GM12875 (cell line): ENCODE measurements around the gene TBL1Y.

Experiments used
- H3K4me3 ChIP-seq: one replicate; pipeline ENCODE4 v1.5.1; 2011; ENCODE audit warnings: low read depth, low read length, control low read depth
- TF ChIP-seq, protein P1 (sequence below): IDR thresholded peaks from 2 replicates; pipeline ENCODE4 v1.5.1; 2011; ENCODE audit warnings: low read depth, mild to moderate bottlenecking, control low read depth, inconsistent platforms, low read length, moderate library complexity, borderline replicate concordance; ENCODE audit not compliant: insufficient read depth

Gene TBL1Y

DNA sequence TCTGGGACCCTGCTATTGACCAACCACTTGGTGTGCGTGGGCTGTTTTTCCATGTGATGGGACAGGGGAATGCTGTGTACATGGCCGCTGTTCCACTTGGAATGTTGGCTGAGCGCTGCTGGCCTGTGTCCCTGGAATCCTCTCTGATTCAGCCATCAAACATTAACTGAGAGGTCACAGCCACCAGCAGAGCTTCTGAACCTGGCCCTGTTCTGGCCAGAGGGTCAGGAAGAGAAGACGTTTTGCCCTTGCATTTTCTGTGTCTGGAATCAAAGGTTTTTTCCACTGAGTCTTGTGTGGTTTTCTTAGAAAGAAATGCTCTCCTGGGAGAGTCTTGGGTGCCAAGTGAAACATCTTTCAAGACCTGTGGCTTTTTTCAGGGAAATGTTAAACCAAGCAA is 85.5 kb downstream of the TBL1Y start:
- H3K4me3 ChIP-seq: no peak overlapping the region

DNA sequence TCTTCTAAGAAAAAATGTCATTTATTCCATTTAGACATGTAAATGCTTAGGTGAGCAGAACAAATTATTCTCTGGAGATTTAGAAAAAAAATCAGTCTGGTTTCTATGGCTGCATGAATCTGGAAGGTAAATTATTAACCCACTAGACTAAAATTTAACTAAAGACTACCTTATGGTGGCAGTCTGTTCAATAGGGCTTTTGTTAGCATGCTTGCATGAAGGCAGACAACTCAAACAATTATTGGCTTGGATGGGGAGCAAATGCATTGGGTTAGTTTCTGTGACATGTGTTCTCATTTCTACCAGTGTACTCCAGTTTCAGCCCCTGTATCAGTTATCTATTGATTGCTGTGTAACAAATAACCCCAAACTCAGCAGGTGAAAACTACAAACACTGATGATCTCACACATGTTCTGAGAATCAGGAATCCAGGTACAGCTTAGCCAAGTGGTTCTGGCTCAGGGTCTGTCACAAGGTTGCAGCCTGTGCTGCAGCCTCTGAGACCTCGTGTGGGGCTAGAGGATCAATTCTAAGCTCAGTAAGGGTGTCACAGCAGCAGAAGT is 87.1 kb downstream of the TBL1Y start:
- no peak overlapping the region for H3K4me3 ChIP-seq
- TF ChIP-seq, protein P1, sequence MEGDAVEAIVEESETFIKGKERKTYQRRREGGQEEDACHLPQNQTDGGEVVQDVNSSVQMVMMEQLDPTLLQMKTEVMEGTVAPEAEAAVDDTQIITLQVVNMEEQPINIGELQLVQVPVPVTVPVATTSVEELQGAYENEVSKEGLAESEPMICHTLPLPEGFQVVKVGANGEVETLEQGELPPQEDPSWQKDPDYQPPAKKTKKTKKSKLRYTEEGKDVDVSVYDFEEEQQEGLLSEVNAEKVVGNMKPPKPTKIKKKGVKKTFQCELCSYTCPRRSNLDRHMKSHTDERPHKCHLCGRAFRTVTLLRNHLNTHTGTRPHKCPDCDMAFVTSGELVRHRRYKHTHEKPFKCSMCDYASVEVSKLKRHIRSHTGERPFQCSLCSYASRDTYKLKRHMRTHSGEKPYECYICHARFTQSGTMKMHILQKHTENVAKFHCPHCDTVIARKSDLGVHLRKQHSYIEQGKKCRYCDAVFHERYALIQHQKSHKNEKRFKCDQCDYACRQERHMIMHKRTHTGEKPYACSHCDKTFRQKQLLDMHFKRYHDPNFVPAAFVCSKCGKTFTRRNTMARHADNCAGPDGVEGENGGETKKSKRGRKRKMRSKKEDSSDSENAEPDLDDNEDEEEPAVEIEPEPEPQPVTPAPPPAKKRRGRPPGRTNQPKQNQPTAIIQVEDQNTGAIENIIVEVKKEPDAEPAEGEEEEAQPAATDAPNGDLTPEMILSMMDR: no peak

More for the DNA sequence above, 85.5 kb downstream of the TBL1Y start:
- TF ChIP-seq, protein P1: no peak

DNA sequence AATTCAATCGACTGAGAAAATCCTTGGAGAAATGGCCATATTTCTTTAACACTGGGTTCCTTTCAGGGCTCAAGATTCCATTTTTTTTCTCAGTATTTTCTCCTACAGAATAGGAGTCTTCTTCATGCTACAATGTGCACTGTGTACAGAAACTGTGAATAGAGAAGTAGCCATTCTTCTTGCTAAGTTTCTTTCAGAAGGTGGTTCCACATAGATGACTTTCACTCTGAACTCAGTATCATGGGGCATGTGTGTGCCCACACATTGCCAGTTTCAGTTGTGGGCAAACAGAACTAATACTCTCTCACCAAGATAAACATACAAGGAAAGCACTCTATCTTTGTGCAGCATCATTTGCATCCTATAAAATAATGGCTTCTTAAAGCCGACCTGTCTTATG is 89.4 kb downstream of the TBL1Y start:
- H3K4me3 ChIP-seq: no peak overlapping the region
- TF ChIP-seq, protein P1: no peak

DNA sequence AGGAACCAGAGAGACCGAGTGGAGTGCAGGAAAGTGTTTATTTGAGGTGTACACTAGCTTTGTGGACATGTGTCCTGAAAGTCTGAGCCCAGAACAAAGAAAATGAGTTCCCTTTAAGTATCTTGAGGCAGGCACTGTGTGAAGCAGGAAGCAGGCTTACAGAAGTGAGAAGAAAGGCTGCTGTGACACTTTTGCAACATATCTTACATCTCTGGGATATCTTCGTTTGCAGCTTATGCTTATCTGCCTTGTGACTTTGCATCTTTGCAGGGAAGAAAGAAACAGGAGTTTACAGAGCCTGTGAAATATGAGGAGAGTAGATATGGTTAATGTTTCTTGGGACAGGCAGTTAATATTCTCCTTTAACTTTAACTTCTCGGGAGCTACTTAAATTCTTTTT is 92.1 kb downstream of the TBL1Y start:
- H3K4me3 ChIP-seq: no peak overlapping the region
- TF ChIP-seq, protein P1: no peak

DNA sequence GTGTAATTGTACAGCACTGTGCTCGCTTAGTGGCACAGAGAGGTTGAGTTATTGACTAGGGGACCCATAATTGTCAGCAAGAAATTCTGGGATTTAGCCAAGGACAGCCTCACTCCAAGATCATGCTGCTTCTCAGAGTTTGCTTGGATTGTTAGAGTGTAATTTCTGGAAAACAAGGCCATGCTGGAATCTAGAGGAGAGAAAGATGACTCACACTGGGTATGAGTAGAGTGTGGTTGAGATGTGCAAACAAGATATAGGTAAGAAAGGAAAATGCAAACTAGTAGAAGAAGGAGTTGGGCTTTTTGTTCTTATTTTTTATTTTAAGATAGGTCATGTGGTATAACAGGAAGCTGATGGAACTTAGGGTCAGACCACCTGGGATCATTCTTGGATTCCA is 97.4 kb downstream of the TBL1Y start:
- H3K4me3 ChIP-seq: no peak overlapping the region
- TF ChIP-seq, protein P1: no peak

DNA sequence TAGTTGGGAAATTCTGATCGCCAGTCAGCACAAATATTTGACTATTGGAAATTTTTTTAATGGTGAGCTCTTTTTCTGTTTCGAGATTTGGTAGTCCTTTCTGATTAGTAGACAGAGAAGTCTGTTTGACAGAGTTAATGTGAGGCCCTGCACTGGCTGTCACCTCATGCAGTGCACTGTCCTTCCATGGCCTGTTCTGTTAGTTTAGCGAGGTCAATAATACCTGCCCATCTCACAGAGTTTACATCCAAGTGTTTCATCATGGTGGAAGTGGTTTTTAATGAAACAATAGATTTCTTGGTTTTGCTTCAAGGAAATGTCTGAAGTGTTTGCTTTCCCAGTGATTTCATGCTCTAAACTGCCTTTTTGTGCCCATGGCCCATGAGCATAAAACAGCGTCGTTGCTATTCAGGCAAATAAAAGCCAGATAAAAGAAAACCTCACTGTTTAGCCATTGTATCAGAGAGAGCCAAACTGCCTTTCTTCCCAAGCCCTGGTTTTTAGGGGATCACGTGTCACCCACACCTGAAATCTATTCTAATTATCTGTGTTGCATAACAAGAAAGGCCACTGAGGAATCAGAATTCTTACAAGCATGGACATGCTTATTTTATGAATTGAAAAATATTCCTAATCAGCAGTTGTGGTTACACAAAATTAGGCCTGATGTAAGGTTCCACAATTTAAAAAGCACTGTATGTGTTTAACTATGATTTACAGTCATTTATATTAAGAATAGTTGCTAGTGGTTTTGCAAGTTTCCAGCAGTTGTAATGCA is 98.3 kb downstream of the TBL1Y start:
- H3K4me3 ChIP-seq: no peak overlapping the region
- TF ChIP-seq, protein P1: no peak

GRCh38 chrY:7013051-7013450 is 102.6 kb downstream of the TBL1Y start:
- TF ChIP-seq, protein P1: no peak
- H3K4me3 ChIP-seq: no peak overlapping the region
